GM18867 (cell line): ENCODE results near the gene B4GALNT3.
"Not testable (repeated sequence)": the region's sequence is repeated elsewhere in the genome, so short reads cannot be mapped to it uniquely, and the experiment has no call there.

Experiments used
- ATAC-seq: cut with Tn5 transposase; IDR thresholded peaks from one replicate; pipeline ENCODE4 v1.9.1; 2021; ENCODE audit warnings: mild to moderate bottlenecking, moderate library complexity; ENCODE audit not compliant: unreplicated experiment

Gene B4GALNT3

GRCh38 chr12:459430-460258 is at the start of gene B4GALNT3:
TSS of gene B4GALNT3 (plus strand) at chr12:459939. CDS start at chr12:460377, 438 bp downstream.
- no peak for ATAC-seq

GRCh38 chr12:414859-415258 is 44.9 kb upstream of the B4GALNT3 start:
- no peak for ATAC-seq

GRCh38 chr12:418432-418831 is 41.3 kb upstream of the B4GALNT3 start:
- ATAC-seq: no peak

GRCh38 chr12:422526-422925 is 37.2 kb upstream of the B4GALNT3 start:
- no peak for ATAC-seq

GRCh38 chr12:435737-436136 is 24.0 kb upstream of the B4GALNT3 start:
- not testable (repeated sequence) for ATAC-seq

- no peak for ATAC-seq
These were observed 17.4 kb upstream of the B4GALNT3 start for GRCh38 chr12:442235-442884.

- ATAC-seq: no peak
These were observed 12.6 kb upstream of the B4GALNT3 start for GRCh38 chr12:447141-447540.

- no peak for ATAC-seq
These were observed 10.5 kb upstream of the B4GALNT3 start for GRCh38 chr12:449203-449602.

GRCh38 chr12:450438-450837 is 9.3 kb upstream of the B4GALNT3 start:
- no peak for ATAC-seq

- no peak for ATAC-seq
These were observed 7.0 kb upstream of the B4GALNT3 start for GRCh38 chr12:452667-453210.

GRCh38 chr12:454833-455232 is 4.9 kb upstream of the B4GALNT3 start:
- ATAC-seq: no peak

GRCh38 chr12:455821-456220 is 3.9 kb upstream of the B4GALNT3 start:
- ATAC-seq: no peak

- ATAC-seq: no peak
These were observed 2.1 kb upstream of the B4GALNT3 start for GRCh38 chr12:457676-458075.

- no peak for ATAC-seq
These were observed 699 bp upstream of the B4GALNT3 start for GRCh38 chr12:459050-459429.

GRCh38 chr12:460261-461230 is 807 bp downstream of the B4GALNT3 start:
- ATAC-seq: no peak

- no peak for ATAC-seq
These were observed 1.7 kb downstream of the B4GALNT3 start for GRCh38 chr12:461425-461824.

GRCh38 chr12:462936-463705 is 3.4 kb downstream of the B4GALNT3 start:
- no peak for ATAC-seq

GRCh38 chr12:464484-465267 is 4.9 kb downstream of the B4GALNT3 start:
- no peak for ATAC-seq

GRCh38 chr12:466039-466438 is 6.3 kb downstream of the B4GALNT3 start:
- ATAC-seq: no peak
